Liver (tissue), 9 donors: ENCODE measurements around the gene SLC46A1. TPM values are rescaled to one million over a fixed set of nuclear protein-coding genes. Genes with fewer than 3 reads are reported as not detected.

Source experiments
- DNase-seq: peaks from one replicate; pipeline ENCODE4 v3.0.0-alpha.2; 2017; ENCODE audit warnings: low spot score
- H3K27ac ChIP-seq, 2 donors: one replicate each; pipeline ENCODE4 v1.7.0; 2013; ENCODE audit warnings: inconsistent platforms in 2 of 2, low read length in 2 of 2, control low read depth in 1 of 2, low read depth in 1 of 2, mild to moderate bottlenecking in 1 of 2
- H3K27me3 ChIP-seq, 4 donors: one replicate each; pipeline versions ENCODE4 v1.6.1 to v1.7.0; 2013; ENCODE audit warnings: low read length in 3 of 4, inconsistent platforms in 1 of 4, mild to moderate bottlenecking in 1 of 4, moderate library complexity in 1 of 4; ENCODE audit not compliant: control insufficient read depth in 4 of 4, insufficient read depth in 4 of 4
- H3K36me3 ChIP-seq, 4 donors: one replicate each; pipeline versions ENCODE4 v1.6.1 to v1.7.0; 2013; ENCODE audit warnings: low read length in 3 of 4, mild to moderate bottlenecking in 3 of 4, low read depth in 1 of 4, moderate library complexity in 1 of 4; ENCODE audit not compliant: control insufficient read depth in 4 of 4, insufficient read depth in 3 of 4
- H3K4me1 ChIP-seq, 4 donors: one replicate each; pipeline versions ENCODE4 v1.6.1 to v1.7.0; 2013; ENCODE audit warnings: low read length in 3 of 4, mild to moderate bottlenecking in 3 of 4, moderate library complexity in 1 of 4; ENCODE audit not compliant: control insufficient read depth in 4 of 4, insufficient read depth in 4 of 4
- H3K4me3 ChIP-seq, 3 donors: one replicate each; pipeline versions ENCODE4 v1.6.1 to v1.7.0; 2013; ENCODE audit warnings: low read length in 3 of 3, control low read depth in 1 of 3, low read depth in 1 of 3, mild to moderate bottlenecking in 1 of 3
- H3K9ac ChIP-seq, 2 donors: one replicate each; pipeline ENCODE4 v1.7.0; 2013; ENCODE audit warnings: low read length in 2 of 2, mild to moderate bottlenecking in 2 of 2, moderate library complexity in 2 of 2, control low read depth in 1 of 2, low read depth in 1 of 2
- H3K9me3 ChIP-seq, 4 donors: one replicate each; pipeline versions ENCODE4 v1.6.1 to v1.7.0; 2013; ENCODE audit warnings: low read length in 3 of 4; ENCODE audit not compliant: control insufficient read depth in 4 of 4
- ATF3 ChIP-seq: IDR thresholded peaks from 2 replicates; pipeline ENCODE4 v1.6.1; 2016; ENCODE audit warnings: antibody characterized with exemption
- CTCF ChIP-seq: fragments of 150-350 bp; IDR thresholded peaks from 2 replicates; pipeline ENCODE4 v1.5.1; 2017; ENCODE audit warnings: improper control_type of control experiment, low read depth, low read length; ENCODE audit not compliant: missing input control
- EGR1 ChIP-seq, 2 donors: IDR thresholded peaks; 2 replicates each; pipeline ENCODE4 v1.6.1; 2016 to 2018; ENCODE audit warnings: antibody characterized with exemption in 2 of 2, low read depth in 2 of 2
- FOXA1 ChIP-seq: IDR thresholded peaks from 2 replicates; pipeline ENCODE4 v1.6.1; 2016; ENCODE audit warnings: antibody characterized with exemption
- GABPA ChIP-seq, 2 donors: IDR thresholded peaks in 1 of 2; conservative IDR thresholded peaks in 1 of 2; 2 replicates each; pipeline ENCODE4 v1.6.1; 2016; ENCODE audit warnings: antibody characterized with exemption in 2 of 2, mild to moderate bottlenecking in 1 of 2, moderate library complexity in 1 of 2
- HNF4A ChIP-seq, 2 donors: conservative IDR thresholded peaks; 2 replicates each; pipeline ENCODE4 v1.6.1; 2016; ENCODE audit warnings: antibody characterized with exemption in 2 of 2, mild to moderate bottlenecking in 2 of 2
- JUND ChIP-seq, 2 donors: IDR thresholded peaks; 2 replicates each; pipeline ENCODE4 v1.6.1; 2016; ENCODE audit warnings: antibody characterized with exemption in 2 of 2
- MAX ChIP-seq: IDR thresholded peaks from 2 replicates; pipeline ENCODE4 v1.6.1; 2016; ENCODE audit warnings: antibody characterized with exemption
- NR2F2 ChIP-seq: IDR thresholded peaks from 2 replicates; pipeline ENCODE4 v1.6.1; 2016; ENCODE audit warnings: antibody characterized with exemption
- RAD21 ChIP-seq, 2 donors: IDR thresholded peaks; 2 replicates each; pipeline ENCODE4 v1.6.1; 2016; ENCODE audit warnings: antibody characterized with exemption in 2 of 2, mild to moderate bottlenecking in 2 of 2
- REST ChIP-seq: IDR thresholded peaks from 2 replicates; pipeline ENCODE4 v1.6.1; 2016; ENCODE audit warnings: antibody characterized with exemption, mild to moderate bottlenecking
- RXRA ChIP-seq, 2 donors: IDR thresholded peaks; 2 replicates each; pipeline ENCODE4 v1.6.1; 2017 to 2018; ENCODE audit warnings: antibody characterized with exemption in 2 of 2, mild to moderate bottlenecking in 1 of 2
- SP1 ChIP-seq: IDR thresholded peaks from 2 replicates; pipeline ENCODE4 v1.6.1; 2018; ENCODE audit warnings: antibody characterized with exemption, mild to moderate bottlenecking
- YY1 ChIP-seq: IDR thresholded peaks from 2 replicates; pipeline ENCODE4 v1.6.1; 2016; ENCODE audit warnings: antibody characterized with exemption, mild to moderate bottlenecking
- ZBTB33 ChIP-seq: IDR thresholded peaks from 2 replicates; pipeline ENCODE4 v1.6.1; 2016; ENCODE audit warnings: antibody characterized with exemption
- WGBS: extraction: QIAGEN DNeasy Blood & Tissue Kit; methylation state at CpG from one replicate; pipeline ENCODE4 v1.1.7; 2013; 5-methylcytosine and 5-hydroxymethylcytosine counted together
- polyA plus RNA-seq, 2 donors: library from polyadenylated mRNA; stranded (reverse) in 1 of 2; unstranded in 1 of 2; fragments of 200-250 nt in 1 of 2; fragments of >200 nt in 1 of 2; fragmentation: Nextera tagmentation in 1 of 2; extraction: Ambion mirVana in 1 of 2; gene quantifications; one replicate each; pipeline versions ENCODE4 v1.2.1 to v1.2.3, GENCODE V29; 2013 to 2015
- total RNA-seq, 2 donors: library from RNA; depleted of rRNA; stranded (reverse); fragments of >200 nt; gene quantifications; one replicate each; pipeline ENCODE4 v1.2.3, GENCODE V29; 2014
- donor health status: healthy.
- donor health status: healthy.
- donor health status: healthy.
- donor health status: healthy.
- donor health status: healthy.

SLC46A1 gene
- total and polyA plus RNA-seq, 4 donors = 13.6 to 47.9 (median 19.1) TPM

GRCh38 chr17:28384281-28385036 lies 21.6 kb downstream of the SLC46A1 start:
- peak; percentile 17 for TF ChIP-seq MAX
- peak; percentile 51 for TF ChIP-seq REST
- no peak for TF ChIP-seq EGR1 (IDR thresholded peaks at IDR 0.05; ENCODE audit: low read depth in 2 of 2)
- no peak for TF ChIP-seq JUND (IDR thresholded peaks at IDR 0.05)
- TF ChIP-seq NR2F2 = no peak
- TF ChIP-seq YY1 = peak; percentile 41
- peak; percentile 35 for TF ChIP-seq SP1
- TF ChIP-seq RAD21 (IDR thresholded peaks at IDR 0.05) = peak in 1 of 2 donors; percentile 39
- peak in 1 of 2 donors; percentile 28 for TF ChIP-seq RXRA (IDR thresholded peaks at IDR 0.05)
- no peak for TF ChIP-seq ATF3
- peak; percentile 34 to 59 for TF ChIP-seq HNF4A (conservative IDR thresholded peaks at IDR 0.05)
- TF ChIP-seq GABPA (IDR thresholded peaks at IDR 0.05 in 1 of 2, conservative IDR thresholded peaks at IDR 0.05 in 1 of 2) = peak in 1 of 2 donors; percentile 69
- no peak for TF ChIP-seq ZBTB33
- Histone ChIP-seq H3K27ac (peak overlapping the region; percentile 4 to 33), H3K27me3 (no peaks in the 10 kb centered on the region), H3K4me1 (peaks cover 0 to 21% (median 11%) of the 10 kb centered on the region in 4 donors), H3K4me3 (peak overlapping the region; percentile 50 to 72 (median 60)), H3K36me3 (peaks cover 0 to 6% (median 2%) of the 10 kb centered on the region in 4 donors), H3K9ac (no peak overlapping the region), H3K9me3 (no peaks in the 10 kb centered on the region)
- 16% methylated on average over 56 of the region's 56 CpGs for WGBS
- DNase-seq = no peak

GRCh38 chr17:28381141-28381825 lies 24.7 kb downstream of the SLC46A1 start:
- peaks cover 0 to 21% (median 11%) of the 10 kb centered on the region in 4 donors for H3K4me1 ChIP-seq
- 24% methylated on average over 72 of the region's 72 CpGs for WGBS
- H3K27ac ChIP-seq = no peak overlapping the region
- no peak for DNase-seq
- no peaks in the 10 kb centered on the region for H3K27me3 ChIP-seq
- no peak overlapping the region for H3K9ac ChIP-seq
- TF ChIP-seq RAD21 (IDR thresholded peaks at IDR 0.05) = peak; percentile 70 to 79
- TF ChIP-seq CTCF = peak; percentile 42
- TF ChIP-seq FOXA1 = no peak
- TF ChIP-seq GABPA (IDR thresholded peaks at IDR 0.05 in 1 of 2, conservative IDR thresholded peaks at IDR 0.05 in 1 of 2) = no peak
- TF ChIP-seq HNF4A (conservative IDR thresholded peaks at IDR 0.05) = peak in 1 of 2 donors; percentile 27
- TF ChIP-seq ZBTB33 = no peak
- H3K4me3 ChIP-seq = peak overlapping the region in 2 of 3 donors; percentile 37 to 38
- H3K36me3 ChIP-seq = no peaks in the 10 kb centered on the region
- no peaks in the 10 kb centered on the region for H3K9me3 ChIP-seq
